ENCODE data around the gene WDTC1. TPM values are rescaled to one million over a fixed set of nuclear protein-coding genes. Genes with fewer than 3 reads are reported as not detected.

The WDTC1 gene
- total and polyA plus RNA-seq, 2 of the 8 experiments (the other 6 are each of a cell fraction or from before 2014, with no cell fraction given) = 7.5 to 18.7 TPM

- Histone ChIP-seq H3K4me2 (ENCODE audit: insufficient read depth in 1 of 2, low read depth in 2 of 2, low read length in 2 of 2) (peak overlapping the region; percentile 78 to 94; a peak in 3 of 4 replicates), H2BK12ac (ENCODE audit: low read depth, low read length) (peak overlapping the region; percentile 92; the same call in 1 of the 2 replicates), H3K27me3 (replicated peaks in 1 of 4; ENCODE audit: control insufficient read depth in 3 of 4, extremely low read depth in 1 of 4, insufficient read depth in 3 of 4, low read length in 3 of 4) (peaks cover 0 to 2% (median 0%) of the 10 kb centered on the region in 4 experiments; a peak in 1 of 7 replicates), H3K79me1 (ENCODE audit: low read depth, low read length) (no peaks in the 10 kb centered on the region), H3K27ac (ENCODE audit: low read depth, low read length) (no peak overlapping the region), H3K14ac (ENCODE audit: insufficient read length) (no peak overlapping the region), H4K20me1 (replicated peaks in 1 of 2; ENCODE audit: control insufficient read depth in 1 of 2, insufficient read depth in 2 of 2, low read length in 2 of 2) (peaks cover 2 to 9% of the 10 kb centered on the region in 2 experiments), H2BK5ac (ENCODE audit: low read depth, low read length) (peak overlapping the region; percentile 76; the same call in 1 of the 2 replicates), H4K8ac (ENCODE audit: extremely low read depth, insufficient read depth, low read length) (no peak overlapping the region), H3K4me1 (replicated peaks in 1 of 4; ENCODE audit: control insufficient read depth in 3 of 4, insufficient read depth in 4 of 4, low read length in 3 of 4) (peaks cover 0 to 26% (median 20%) of the 10 kb centered on the region in 4 experiments; a peak in 6 of 7 replicates), H3K79me2 (ENCODE audit: control insufficient read depth in 1 of 2, insufficient read depth in 2 of 2, low read length in 2 of 2) (peaks cover 0 to 4% of the 10 kb centered on the region in 2 experiments; a peak in 1 of 4 replicates), H3K18ac (ENCODE audit: extremely low read depth, low read length) (peak overlapping the region; percentile 83; the same call in 1 of the 2 replicates), H2BK20ac (ENCODE audit: low read length) (no peak overlapping the region; the same call in 1 of the 2 replicates), H2BK120ac (replicated peaks; ENCODE audit: low read depth, low read length) (no peak overlapping the region), H3K56ac (replicated peaks; ENCODE audit: insufficient read length, low read depth, low read length) (no peak overlapping the region), H2AK5ac (ENCODE audit: low read depth, low read length) (0 out of 2 replicates have a peak overlapping the region, but pooled peaks have one; percentile 86), H3K4me3 (ENCODE audit: extremely low read depth in 1 of 4, insufficient read depth in 2 of 4, low read depth in 3 of 4, low read length in 4 of 4) (no peak overlapping the region), H3K23me2 (ENCODE audit: low read depth, low read length) (peaks cover 6% of the 10 kb centered on the region; the same call in 1 of the 2 replicates), H3K9ac (replicated peaks in 1 of 4; ENCODE audit: extremely low read depth in 1 of 4, low read depth in 3 of 4, low read length in 3 of 4) (no peak overlapping the region), H2AFZ (ENCODE audit: low read length) (no peak overlapping the region), H2BK15ac (ENCODE audit: low read length) (peak overlapping the region; percentile 74; the same call in 1 of the 2 replicates), H3K4ac (replicated peaks; ENCODE audit: insufficient read length, low read depth, low read length) (no peak overlapping the region), H4K5ac (ENCODE audit: insufficient read length, low read depth, low read length) (peak overlapping the region; percentile 29), H3K9me3 (ENCODE audit: insufficient read depth in 2 of 2, low read depth in 1 of 2, low read length in 1 of 2) (no peaks in the 10 kb centered on the region), H3K23ac (ENCODE audit: insufficient read length) (no peak overlapping the region), H3K36me3 (ENCODE audit: control insufficient read depth in 2 of 4, insufficient read depth in 4 of 4, low read length in 3 of 4) (0 out of 8 replicates have a peak, but pooled peaks cover 0 to 3% (median 0%) of the 10 kb centered on the region in 4 experiments), H4K91ac (replicated peaks; ENCODE audit: insufficient read length, low read length) (peak overlapping the region; percentile 48)
- DNase-seq (ENCODE audit: low read depth in 1 of 2, low spot score in 2 of 2) (no peak), FAIRE-seq (no peak)
- no peak for TF ChIP-seq BACH1 (IDR thresholded peaks at IDR 0.05; ENCODE audit: low read length)
- no peak for TF ChIP-seq TBP (IDR thresholded peaks at IDR 0.05; ENCODE audit: low read depth, low read length)
- no peak for TF ChIP-seq MAFK (IDR thresholded peaks at IDR 0.05; ENCODE audit: low read depth, low read length)
- TF ChIP-seq SIX5 (IDR thresholded peaks at IDR 0.05; ENCODE audit: low read depth, low read length) = no peak
- no peak for TF ChIP-seq BCL11A (IDR thresholded peaks at IDR 0.05; ENCODE audit: low read depth in 2 of 2, low read length in 2 of 2)
- no peak for TF ChIP-seq RFX5 (IDR thresholded peaks at IDR 0.05; ENCODE audit: borderline replicate concordance, low read depth, low read length)
- TF ChIP-seq CHD1 (IDR thresholded peaks at IDR 0.05; ENCODE audit: low read depth, low read length) = no peak
- no peak for TF ChIP-seq JUN (IDR thresholded peaks at IDR 0.05; ENCODE audit: low read depth, low read length)
- TF ChIP-seq, protein P1, sequence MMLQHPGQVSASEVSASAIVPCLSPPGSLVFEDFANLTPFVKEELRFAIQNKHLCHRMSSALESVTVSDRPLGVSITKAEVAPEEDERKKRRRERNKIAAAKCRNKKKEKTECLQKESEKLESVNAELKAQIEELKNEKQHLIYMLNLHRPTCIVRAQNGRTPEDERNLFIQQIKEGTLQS (IDR thresholded peaks at IDR 0.05; ENCODE audit: insufficient read depth, low read depth, low read length) = no peak
- ChIA-PET POLR2A (ENCODE audit: partially characterized antibody) (interaction anchor here (0.8 to 3.2 kb wide), 3 partner anchors 11 to 54 kb away, joined by 3 to 8 read pairs (median 7); partner anchors contain the start of gene CD164L2), CTCF (ENCODE audit: partially characterized antibody) (interaction anchor here (0.8 to 17.0 kb wide), 7 partner anchors 9 to 53 kb away, joined by 3 to 321 read pairs (median 10); no protein-coding TSS in a partner anchor)
- 95% methylated on average over 5 of the region's 5 CpGs; no CpG with 5 or more reads in 1 of the 2 experiments for WGBS, 2 experiments (ENCODE audit: extremely low coverage in 1 of 2, insufficient coverage in 1 of 2, insufficient read length in 1 of 2, insufficient replicate concordance in 2 of 2, low coverage in 1 of 2, low lambda C conversion rate in 2 of 2, missing lambda C conversion rate in 1 of 2)
Measured at GRCh38 chr1:27343639-27344025, 109.2 kb downstream of the WDTC1 start.
